GM12878 (cell line): ENCODE data around the gene PPL. TPM values are rescaled to one million over a fixed set of nuclear protein-coding genes. Genes with fewer than 3 reads are reported as not detected.

Source experiments
- ATAC-seq: fragments of 200-7000 bp; cut with Tn5 transposase; 3 replicates; pipeline ENCODE4 v1.9.1; 2020; ENCODE audit warnings: mild to moderate bottlenecking, moderate library complexity
- BruUV-seq: library from RNA; stranded (reverse); fragments of 400-500 nt; replicated peaks from 2 replicates; lab custom pipeline; 2021; lab: Mats Ljungman, UMichigan
- CTCF ChIA-PET: fragments of 300-600 bp; sonication (Branson Sonifier 250); formaldehyde crosslinking; extraction: SDS; loops from one replicate; lab custom pipeline; 2021; ENCODE audit warnings: inconsistent platforms; lab: Yijun Ruan, JAX
- POLR2A ChIA-PET: fragments of 350-600 bp; formaldehyde crosslinking; extraction: SDS; loops from one replicate; lab custom pipeline; 2021; ENCODE audit warnings: inconsistent platforms; lab: Charles Lee
- RAD21 ChIA-PET: fragments of 300-600 bp; sonication (Branson Sonifier 250); formaldehyde crosslinking; loops from one replicate; lab custom pipeline; 2023; ENCODE audit warnings: antibody characterized with exemption; ENCODE audit not compliant: unreplicated experiment; lab: Charles Lee
- SMC1A ChIA-PET: fragments of 300-600 bp; sonication (Branson Sonifier 250); formaldehyde crosslinking; loops from one replicate; lab custom pipeline; 2023; ENCODE audit not compliant: unreplicated experiment, uncharacterized antibody; lab: Charles Lee
- DNase-seq: peaks from one replicate; pipeline ENCODE4 v3.0.0-alpha.2; 2011; ENCODE audit warnings: low read depth, low spot score
- FAIRE-seq: peaks from 3 replicates; lab custom pipeline; 2011; peaks lifted over from hg19 to GRCh38; lab: Jason Lieb, UNC
- H2AFZ ChIP-seq: 2 replicates; pipeline ENCODE4 v1.6.0; 2011; ENCODE audit warnings: low read depth, low read length, control low read depth; ENCODE audit not compliant: control insufficient read depth
- H3K27ac ChIP-seq: 2 replicates; pipeline ENCODE4 v1.5.1; 2011; ENCODE audit warnings: control low read depth; ENCODE audit not compliant: control insufficient read depth, insufficient read depth
- H3K27me3 ChIP-seq, 2 experiments: replicated peaks in 1 of 2; 2 replicates each; pipeline versions ENCODE4 v1.6.0 to v1.6.1; 2011; ENCODE audit warnings: low read length in 1 of 2; ENCODE audit not compliant: control insufficient read depth in 2 of 2, insufficient read depth in 2 of 2
- H3K36me3 ChIP-seq, 2 experiments: 2 replicates each; pipeline ENCODE4 v1.5.1; 2011; ENCODE audit warnings: low read length in 1 of 2; ENCODE audit not compliant: control insufficient read depth in 2 of 2, insufficient read depth in 2 of 2
- H3K4me1 ChIP-seq: 2 replicates; pipeline ENCODE4 v1.6.1; 2011; ENCODE audit warnings: mild to moderate bottlenecking, low read length, moderate library complexity, mixed read lengths; ENCODE audit not compliant: control insufficient read depth, insufficient read depth
- H3K4me2 ChIP-seq: 2 replicates; pipeline ENCODE4 v1.6.0; 2011; ENCODE audit warnings: control low read depth; ENCODE audit not compliant: control insufficient read depth, insufficient read depth
- H3K4me3 ChIP-seq: fragments of 200-600 bp; sonication (generic); 2 replicates; pipeline ENCODE4 v1.5.1; 2016
- H3K79me2 ChIP-seq: 2 replicates; pipeline ENCODE4 v1.6.0; 2011; ENCODE audit warnings: low read length; ENCODE audit not compliant: control insufficient read depth, insufficient read depth
- H3K9ac ChIP-seq: 2 replicates; pipeline ENCODE4 v1.8.0; 2011; ENCODE audit warnings: low read length, control low read depth, mixed read lengths; ENCODE audit not compliant: control insufficient read depth, insufficient read depth
- H3K9me3 ChIP-seq: replicated peaks from 3 replicates; pipeline ENCODE4 v1.5.1; 2011; ENCODE audit warnings: mild to moderate bottlenecking, low read length; ENCODE audit not compliant: control insufficient read depth, insufficient read depth
- H4K20me1 ChIP-seq: 2 replicates; pipeline ENCODE4 v1.6.0; 2011; ENCODE audit not compliant: control insufficient read depth, insufficient read depth
- CHD2 ChIP-seq: IDR thresholded peaks from 2 replicates; pipeline ENCODE4 v1.6.1; 2011; ENCODE audit warnings: low read depth, low read length, improper control_type of control experiment, borderline replicate concordance
- KAT2A ChIP-seq: conservative IDR thresholded peaks from 2 replicates; pipeline ENCODE4 v1.6.1; 2011; ENCODE audit warnings: low read depth, low read length; ENCODE audit not compliant: control insufficient read depth
- PAX5 ChIP-seq: IDR thresholded peaks from 2 replicates; pipeline ENCODE4 v1.6.1; 2011; ENCODE audit warnings: low read depth, low read length, borderline replicate concordance
- SMC3 ChIP-seq: IDR thresholded peaks from 2 replicates; pipeline ENCODE4 v1.6.1; 2011; ENCODE audit warnings: low read length, improper control_type of control experiment, borderline replicate concordance
- TCF12 ChIP-seq: IDR thresholded peaks from 2 replicates; pipeline ENCODE4 v1.6.1; 2011; ENCODE audit warnings: low read depth, mild to moderate bottlenecking, low read length
- ZNF24 ChIP-seq: fragments of 450-650 bp; IDR thresholded peaks from 2 replicates; pipeline ENCODE4 v1.6.1; 2017; ENCODE audit warnings: antibody characterized with exemption, mild to moderate bottlenecking
- WGBS: methylation state at CpG from one replicate; pipeline ENCODE4 v1.1.6; 2016; ENCODE audit warnings: low lambda C conversion rate; ENCODE audit not compliant: insufficient replicate concordance, insufficient coverage; ENCODE audit errors: missing lambda C conversion rate; 5-methylcytosine and 5-hydroxymethylcytosine counted together
- in situ Hi-C: fragments of 300-500 bp; cut with MboI; formaldehyde crosslinking; loops from 9 replicates; pipeline ENCODE4 v1.14.3; 2018; ENCODE audit warnings: mixed read lengths
- intact Hi-C: fragments of 100-400 bp; cut with micrococcal nuclease; formaldehyde crosslinking; loops from one replicate; pipeline ENCODE4 v1.14.2; 2022; ENCODE audit not compliant: unreplicated experiment
- polyA plus RNA-seq, 11 experiments: library from polyadenylated mRNA; depleted of rRNA in 4 of 11; unstranded in 6 of 11; stranded (reverse) in 5 of 11; fragments of >200 nt; fragmentation: Nextera tagmentation in 4 of 11; fragmentation: Illumina TruSeq in 1 of 11; extraction: Ambion mirVana in 4 of 11; extraction: Trizol in 1 of 11; gene quantifications; 1 replicate in 1 of 11; 2 replicates in 10 of 11; pipeline versions ENCODE4 v1.2.1 to v1.2.3, GENCODE V29; 2011 to 2016; ENCODE audit warnings: inconsistent platforms in 2 of 11, missing spikeins in 2 of 11, low read depth in 1 of 11
- total RNA-seq, 4 experiments: library from RNA; depleted of rRNA in 3 of 4; stranded (reverse); fragments of >200 nt in 3 of 4; fragmentation: Illumina TruSeq in 1 of 4; extraction: Trizol in 1 of 4; gene quantifications; 2 replicates each; pipeline versions ENCODE4 v1.2.1 to v1.2.3, GENCODE V29; 2013 to 2021
- TF ChIP-seq, protein P1 (sequence below): fragments of 450-650 bp; IDR thresholded peaks from 2 replicates; pipeline ENCODE4 v1.6.1; 2017; ENCODE audit warnings: borderline replicate concordance
- TF ChIP-seq, protein P2 (sequence below): fragments of 150-350 bp; IDR thresholded peaks from 2 replicates; pipeline ENCODE4 v1.6.1; 2016; ENCODE audit warnings: low read depth, low read length

Gene PPL
- total and polyA plus RNA-seq, 10 of the 15 experiments (the other 5 are each of a cell fraction or from before 2014, with no cell fraction given): 0.03 to 0.47 (median 0.05) TPM; not detected in 2

DNA sequence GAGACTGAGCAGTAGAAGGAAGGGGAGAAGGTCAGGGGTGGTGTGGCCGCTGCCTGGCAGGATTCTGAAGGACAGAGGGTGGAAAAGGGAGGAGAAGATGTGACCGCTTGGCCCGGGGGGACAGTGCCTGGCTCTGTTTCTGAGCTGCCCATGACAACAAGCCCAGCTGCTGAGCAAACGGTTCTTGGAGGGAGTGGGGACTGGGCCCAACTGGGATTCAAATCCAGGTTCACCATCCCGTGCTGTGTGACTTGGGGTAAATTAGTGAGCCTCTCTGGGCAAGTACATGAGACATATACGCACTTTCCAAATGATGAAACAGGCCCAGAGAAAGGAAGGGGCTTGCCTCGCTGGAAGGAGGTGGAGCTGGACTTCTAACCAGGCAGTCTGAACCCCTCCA lies 44.5 kb upstream of the PPL start:
- no peak overlapping the region for H3K4me3 ChIP-seq
- no TSS peak for BruUV-seq
- H3K27me3 ChIP-seq: no peaks in the 10 kb centered on the region; a peak in 1 of 4 replicates
- SMC1A ChIA-PET: no interaction called here
- H4K20me1 ChIP-seq: no peaks in the 10 kb centered on the region
- TF ChIP-seq CHD2 (no peak), KAT2A (no peak), ZNF24 (no peak), PAX5 (no peak), SMC3 (no peak), TCF12 (no peak)
- TF ChIP-seq, protein P1, sequence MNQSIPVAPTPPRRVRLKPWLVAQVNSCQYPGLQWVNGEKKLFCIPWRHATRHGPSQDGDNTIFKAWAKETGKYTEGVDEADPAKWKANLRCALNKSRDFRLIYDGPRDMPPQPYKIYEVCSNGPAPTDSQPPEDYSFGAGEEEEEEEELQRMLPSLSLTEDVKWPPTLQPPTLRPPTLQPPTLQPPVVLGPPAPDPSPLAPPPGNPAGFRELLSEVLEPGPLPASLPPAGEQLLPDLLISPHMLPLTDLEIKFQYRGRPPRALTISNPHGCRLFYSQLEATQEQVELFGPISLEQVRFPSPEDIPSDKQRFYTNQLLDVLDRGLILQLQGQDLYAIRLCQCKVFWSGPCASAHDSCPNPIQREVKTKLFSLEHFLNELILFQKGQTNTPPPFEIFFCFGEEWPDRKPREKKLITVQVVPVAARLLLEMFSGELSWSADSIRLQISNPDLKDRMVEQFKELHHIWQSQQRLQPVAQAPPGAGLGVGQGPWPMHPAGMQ: no peak
- TF ChIP-seq, protein P2, sequence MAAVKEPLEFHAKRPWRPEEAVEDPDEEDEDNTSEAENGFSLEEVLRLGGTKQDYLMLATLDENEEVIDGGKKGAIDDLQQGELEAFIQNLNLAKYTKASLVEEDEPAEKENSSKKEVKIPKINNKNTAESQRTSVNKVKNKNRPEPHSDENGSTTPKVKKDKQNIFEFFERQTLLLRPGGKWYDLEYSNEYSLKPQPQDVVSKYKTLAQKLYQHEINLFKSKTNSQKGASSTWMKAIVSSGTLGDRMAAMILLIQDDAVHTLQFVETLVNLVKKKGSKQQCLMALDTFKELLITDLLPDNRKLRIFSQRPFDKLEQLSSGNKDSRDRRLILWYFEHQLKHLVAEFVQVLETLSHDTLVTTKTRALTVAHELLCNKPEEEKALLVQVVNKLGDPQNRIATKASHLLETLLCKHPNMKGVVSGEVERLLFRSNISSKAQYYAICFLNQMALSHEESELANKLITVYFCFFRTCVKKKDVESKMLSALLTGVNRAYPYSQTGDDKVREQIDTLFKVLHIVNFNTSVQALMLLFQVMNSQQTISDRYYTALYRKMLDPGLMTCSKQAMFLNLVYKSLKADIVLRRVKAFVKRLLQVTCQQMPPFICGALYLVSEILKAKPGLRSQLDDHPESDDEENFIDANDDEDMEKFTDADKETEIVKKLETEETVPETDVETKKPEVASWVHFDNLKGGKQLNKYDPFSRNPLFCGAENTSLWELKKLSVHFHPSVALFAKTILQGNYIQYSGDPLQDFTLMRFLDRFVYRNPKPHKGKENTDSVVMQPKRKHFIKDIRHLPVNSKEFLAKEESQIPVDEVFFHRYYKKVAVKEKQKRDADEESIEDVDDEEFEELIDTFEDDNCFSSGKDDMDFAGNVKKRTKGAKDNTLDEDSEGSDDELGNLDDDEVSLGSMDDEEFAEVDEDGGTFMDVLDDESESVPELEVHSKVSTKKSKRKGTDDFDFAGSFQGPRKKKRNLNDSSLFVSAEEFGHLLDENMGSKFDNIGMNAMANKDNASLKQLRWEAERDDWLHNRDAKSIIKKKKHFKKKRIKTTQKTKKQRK: no peak
- TF ChIP-seq, all 136 proteins: peak for 0
- Histone ChIP-seq H2AFZ (no peak overlapping the region), H3K4me1 (peaks cover 2% of the 10 kb centered on the region), H3K79me2 (no peaks in the 10 kb centered on the region), H3K9ac (no peak overlapping the region), H3K36me3 (no peaks in the 10 kb centered on the region), H3K27ac (no peak overlapping the region), H3K9me3 (peaks cover 3% of the 10 kb centered on the region; the same call in 1 of the 3 replicates), H3K4me2 (no peak overlapping the region)
- ATAC-seq (no peak), DNase-seq (no peak), FAIRE-seq (no peak)
- POLR2A ChIA-PET: no interaction called here
- CTCF ChIA-PET: no interaction called here
- 60% methylated on average over 7 of the region's 7 CpGs for WGBS
- intact Hi-C loops: no loop called here
- RAD21 ChIA-PET: no interaction called here
- in situ Hi-C loops: no loop called here
